Suppressor macrophage treated with lipopolysaccharide for 1 hour (primary cell): ENCODE data around the gene IL13RA1.
"Not testable (repeated sequence)": the region's sequence is repeated elsewhere in the genome, so short reads cannot be mapped to it uniquely, and the experiment has no call there.

ENCODE experiments used
- DNase-seq, 3 donors: peaks; one replicate each; pipeline ENCODE4 v3.0.0-alpha.2; 2020 to 2022

The IL13RA1 gene

GRCh38 chrX:118780911-118781310 is 53.5 kb downstream of the IL13RA1 start:
- no peak for DNase-seq

- no peak for DNase-seq
These were observed 68.3 kb downstream of the IL13RA1 start for GRCh38 chrX:118795528-118796280.

DNA sequence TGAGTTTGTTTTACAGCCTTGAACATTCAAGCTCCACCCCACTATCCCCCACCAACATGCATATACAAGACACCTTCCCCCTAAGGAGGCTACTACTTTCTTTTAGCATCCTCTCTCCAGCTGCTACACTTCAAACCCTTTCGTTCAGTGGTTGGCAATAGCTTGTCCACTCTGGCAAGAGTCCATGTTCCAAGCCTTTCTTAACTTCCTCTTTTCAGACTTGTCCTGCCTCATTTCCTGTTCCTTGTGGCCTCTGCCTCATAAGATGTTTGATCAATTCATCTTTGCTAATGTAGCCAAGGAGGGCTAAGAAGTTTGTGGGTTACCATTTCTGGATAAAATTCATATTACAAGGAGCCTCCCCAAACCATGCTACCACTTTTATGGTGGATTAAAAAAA is 75.5 kb downstream of the IL13RA1 start:
- DNase-seq: peak; percentile 53 to 65 (median 56)

GRCh38 chrX:118807151-118808017 is 80.0 kb downstream of the IL13RA1 start:
- peak; percentile 61 to 69 (median 66) for DNase-seq

- not testable (repeated sequence) for DNase-seq
These were observed 89.9 kb downstream of the IL13RA1 start for GRCh38 chrX:118817257-118817656.

DNA sequence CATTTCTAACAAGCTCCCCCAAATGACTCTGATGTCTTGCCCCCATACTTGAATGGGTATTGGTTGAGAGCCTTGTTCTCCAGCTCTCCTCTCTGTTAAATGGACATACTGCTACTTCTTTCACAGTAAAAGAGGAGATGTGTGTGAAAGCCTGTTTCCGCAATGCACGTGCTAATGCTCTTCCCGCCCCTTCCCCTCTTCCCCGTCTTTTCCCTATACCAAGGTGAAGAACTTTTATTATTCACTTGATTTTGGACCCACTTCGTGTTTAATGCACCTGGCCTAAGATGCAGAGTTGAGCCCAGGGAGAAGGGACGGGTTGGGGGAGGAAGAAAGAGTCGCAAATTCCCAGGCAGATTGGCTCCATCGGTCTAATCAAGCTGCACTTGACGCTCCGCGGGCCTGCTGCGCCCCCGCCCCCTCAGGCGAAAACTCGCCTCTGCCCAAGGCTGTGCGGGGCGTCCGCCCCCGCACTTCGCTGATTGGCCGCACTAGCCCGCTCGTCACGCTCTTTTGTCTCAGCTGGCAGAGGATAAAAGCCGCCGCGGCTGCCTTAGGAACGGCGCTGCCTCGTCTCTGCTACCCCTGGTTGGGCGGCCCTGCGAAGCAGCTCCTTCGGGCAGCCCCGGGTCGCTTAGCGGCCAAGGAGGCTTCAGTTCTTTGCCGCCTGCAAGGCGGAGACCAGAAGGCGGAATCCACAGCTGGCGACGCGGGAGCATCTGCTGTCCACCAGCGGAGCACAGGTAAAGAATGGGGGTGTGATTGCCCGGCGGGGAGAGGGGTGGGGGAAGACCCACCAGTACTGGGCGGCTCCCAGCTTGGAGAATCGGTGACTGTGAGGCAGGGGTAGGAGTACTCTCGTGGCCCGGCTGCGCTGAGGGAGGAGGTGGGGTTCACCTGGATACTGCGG is 96.1 kb downstream of the IL13RA1 start, which contains the start of gene ZCCHC12:
Gene ZCCHC12, plus strand, starts transcription at position 562 of the 910 bp plus-strand sequence. CDS start 1,421 bp downstream, outside the sequence.
- peak; percentile 43 to 53 (median 49) for DNase-seq

GRCh38 chrX:118824173-118824730 is 96.8 kb downstream of the IL13RA1 start:
- no peak for DNase-seq

DNA sequence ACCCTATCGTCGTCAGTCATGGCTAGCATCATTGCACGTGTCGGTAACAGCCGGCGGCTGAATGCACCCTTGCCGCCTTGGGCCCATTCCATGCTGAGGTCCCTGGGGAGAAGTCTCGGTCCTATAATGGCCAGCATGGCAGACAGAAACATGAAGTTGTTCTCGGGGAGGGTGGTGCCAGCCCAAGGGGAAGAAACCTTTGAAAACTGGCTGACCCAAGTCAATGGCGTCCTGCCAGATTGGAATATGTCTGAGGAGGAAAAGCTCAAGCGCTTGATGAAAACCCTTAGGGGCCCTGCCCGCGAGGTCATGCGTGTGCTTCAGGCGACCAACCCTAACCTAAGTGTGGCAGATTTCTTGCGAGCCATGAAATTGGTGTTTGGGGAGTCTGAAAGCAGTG is 97.8 kb downstream of the IL13RA1 start:
- peak in 1 of 3 donors; percentile 7 for DNase-seq

DNA sequence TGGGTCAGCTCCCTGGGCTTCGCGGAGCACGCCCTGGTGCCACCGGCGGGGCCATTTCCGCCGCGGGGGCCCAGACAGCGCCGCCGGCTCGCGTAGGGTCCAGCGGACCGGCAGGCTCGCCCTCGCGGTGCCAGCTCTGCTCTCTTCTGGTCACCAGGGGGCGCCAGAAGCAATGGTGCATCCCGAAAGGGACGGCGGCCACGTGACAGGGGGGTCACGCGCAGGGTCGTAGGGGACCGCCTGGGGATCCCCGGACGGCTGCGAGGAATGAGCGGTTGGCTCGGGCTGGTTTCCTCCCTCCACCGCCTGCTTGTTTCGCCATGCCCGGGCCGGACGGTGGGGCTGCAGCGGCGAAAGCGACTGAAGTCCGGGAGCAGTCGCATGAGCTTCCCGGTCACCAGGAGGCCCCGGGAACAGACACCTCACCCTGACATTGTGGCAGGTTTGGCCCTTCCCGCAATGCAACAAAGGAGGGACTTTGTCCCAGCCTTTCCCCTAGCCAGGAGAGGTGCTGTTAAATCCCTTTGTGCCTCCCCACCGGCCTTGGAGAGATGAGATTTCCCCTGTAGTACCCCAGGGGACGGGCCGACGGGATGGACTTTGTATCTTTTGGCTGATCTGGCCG is 112.0 kb downstream of the IL13RA1 start:
- peak; percentile 84 to 94 (median 88) for DNase-seq
